ENCODE data around the gene AIRE. TPM values are rescaled to one million over a fixed set of nuclear protein-coding genes. Genes with fewer than 3 reads are reported as not detected.
A peak's percentile ranks its signal among the peaks of the same experiment; 100 is the strongest.

The AIRE gene
- total and polyA plus RNA-seq, 4 donors = 0.05 TPM; not detected in 3

DNA sequence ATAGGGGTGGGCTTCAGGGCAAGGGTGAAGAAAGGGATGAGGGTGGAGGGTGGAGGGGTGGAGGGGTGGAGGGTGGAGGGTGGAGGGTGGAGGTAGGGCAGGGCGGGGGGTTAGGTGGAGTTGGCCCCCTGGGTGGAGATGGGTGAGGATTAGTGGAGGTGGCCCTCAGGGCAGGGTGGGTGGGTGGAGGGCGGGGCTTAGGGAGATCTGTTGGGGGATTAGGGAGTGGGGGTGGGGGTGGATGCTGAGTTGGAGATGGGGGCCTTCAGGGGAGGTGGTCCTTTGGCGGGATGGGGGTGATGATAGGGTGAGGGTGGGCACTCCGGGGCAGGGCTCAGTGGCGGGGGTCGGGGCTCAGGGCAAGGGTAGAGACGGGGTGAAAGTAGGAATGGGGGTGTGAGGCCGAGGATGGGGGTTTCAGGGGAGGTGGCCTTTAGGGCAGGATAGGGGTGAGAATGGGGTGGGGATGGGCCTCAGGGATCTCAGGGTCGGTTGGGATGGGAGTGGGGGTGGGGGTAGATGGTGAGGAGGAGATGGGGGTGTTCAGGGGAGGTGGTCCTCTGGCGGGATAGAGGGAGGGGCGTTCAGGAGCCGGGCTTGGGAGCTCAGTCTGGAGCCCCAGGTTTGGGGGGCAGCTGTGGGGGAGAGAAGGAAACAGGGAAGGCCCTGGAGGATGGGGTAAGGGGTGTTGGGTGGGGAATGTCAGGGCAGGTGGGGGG, 23.2 kb upstream of the AIRE start:
- DNase-seq (ENCODE audit: low spot score) = no peak
- H3K9ac ChIP-seq (ENCODE audit: low read depth in 1 of 2, low read length in 2 of 2) = no peak overlapping the region
- 87% methylated on average over 12 of the region's 12 CpGs for WGBS

DNA sequence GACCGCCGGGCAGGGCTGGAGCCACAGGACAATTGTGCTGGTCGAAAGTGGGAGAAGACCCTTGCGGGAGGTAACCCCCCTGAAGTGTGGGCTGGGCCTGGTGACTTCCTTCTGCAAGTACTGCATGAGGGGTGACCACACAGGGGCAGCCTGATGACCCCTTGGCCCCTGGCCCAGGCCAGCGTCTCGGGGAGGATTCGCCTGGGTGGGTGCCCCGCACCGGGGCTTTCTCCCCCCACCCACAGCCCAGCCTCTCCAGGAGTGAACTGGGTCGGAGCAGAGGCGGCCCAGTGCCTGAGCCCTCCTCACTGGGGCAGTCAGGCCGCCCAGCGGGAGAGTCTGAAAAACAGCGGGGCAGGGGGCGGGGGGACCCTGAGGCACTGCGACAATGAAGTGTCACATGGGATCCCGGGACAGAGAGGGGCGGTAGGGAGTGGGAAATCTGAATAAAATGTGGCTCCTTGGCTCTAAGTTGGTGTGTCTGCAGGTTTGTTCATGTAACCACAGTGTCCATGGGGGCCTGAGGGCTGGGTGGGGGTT, 22.4 kb upstream of the AIRE start:
- Histone ChIP-seq H3K9ac (ENCODE audit: low read depth in 1 of 2, low read length in 2 of 2) (no peak overlapping the region), H3K4me1 (ENCODE audit: control insufficient read depth in 4 of 4, insufficient read depth in 4 of 4, low read length in 3 of 4) (no peaks in the 10 kb centered on the region), H3K27me3 (ENCODE audit: control insufficient read depth in 4 of 4, insufficient read depth in 4 of 4, low read length in 3 of 4) (no peaks in the 10 kb centered on the region), H3K36me3 (ENCODE audit: control insufficient read depth in 4 of 4, insufficient read depth in 3 of 4, low read depth in 1 of 4, low read length in 3 of 4) (no peaks in the 10 kb centered on the region), H3K27ac (ENCODE audit: low read depth in 1 of 2, low read length in 2 of 2) (no peak overlapping the region), H3K4me3 (ENCODE audit: low read depth in 1 of 3, low read length in 3 of 3) (no peak overlapping the region), H3K9me3 (ENCODE audit: control insufficient read depth in 4 of 4, low read length in 3 of 4) (no peaks in the 10 kb centered on the region)
- DNase-seq (ENCODE audit: low spot score) = peak; percentile 30
- no peak for TF ChIP-seq JUND (IDR thresholded peaks at IDR 0.05)
- no peak for TF ChIP-seq FOXA2 (IDR thresholded peaks at IDR 0.05)
- no peak for TF ChIP-seq RAD21 (IDR thresholded peaks at IDR 0.05)
- no peak for TF ChIP-seq ZBTB33 (IDR thresholded peaks at IDR 0.05)
- TF ChIP-seq, protein P1, sequence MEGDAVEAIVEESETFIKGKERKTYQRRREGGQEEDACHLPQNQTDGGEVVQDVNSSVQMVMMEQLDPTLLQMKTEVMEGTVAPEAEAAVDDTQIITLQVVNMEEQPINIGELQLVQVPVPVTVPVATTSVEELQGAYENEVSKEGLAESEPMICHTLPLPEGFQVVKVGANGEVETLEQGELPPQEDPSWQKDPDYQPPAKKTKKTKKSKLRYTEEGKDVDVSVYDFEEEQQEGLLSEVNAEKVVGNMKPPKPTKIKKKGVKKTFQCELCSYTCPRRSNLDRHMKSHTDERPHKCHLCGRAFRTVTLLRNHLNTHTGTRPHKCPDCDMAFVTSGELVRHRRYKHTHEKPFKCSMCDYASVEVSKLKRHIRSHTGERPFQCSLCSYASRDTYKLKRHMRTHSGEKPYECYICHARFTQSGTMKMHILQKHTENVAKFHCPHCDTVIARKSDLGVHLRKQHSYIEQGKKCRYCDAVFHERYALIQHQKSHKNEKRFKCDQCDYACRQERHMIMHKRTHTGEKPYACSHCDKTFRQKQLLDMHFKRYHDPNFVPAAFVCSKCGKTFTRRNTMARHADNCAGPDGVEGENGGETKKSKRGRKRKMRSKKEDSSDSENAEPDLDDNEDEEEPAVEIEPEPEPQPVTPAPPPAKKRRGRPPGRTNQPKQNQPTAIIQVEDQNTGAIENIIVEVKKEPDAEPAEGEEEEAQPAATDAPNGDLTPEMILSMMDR (IDR thresholded peaks at IDR 0.05; ENCODE audit: low read depth, low read length, missing input control) = no peak
- TF ChIP-seq GABPA (IDR thresholded peaks at IDR 0.05 in 1 of 2, conservative IDR thresholded peaks at IDR 0.05 in 1 of 2) = no peak
- TF ChIP-seq, protein P2, sequence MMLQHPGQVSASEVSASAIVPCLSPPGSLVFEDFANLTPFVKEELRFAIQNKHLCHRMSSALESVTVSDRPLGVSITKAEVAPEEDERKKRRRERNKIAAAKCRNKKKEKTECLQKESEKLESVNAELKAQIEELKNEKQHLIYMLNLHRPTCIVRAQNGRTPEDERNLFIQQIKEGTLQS (IDR thresholded peaks at IDR 0.05) = no peak
- TF ChIP-seq HNF4A (conservative IDR thresholded peaks at IDR 0.05) = no peak
- no peak for TF ChIP-seq YY1 (IDR thresholded peaks at IDR 0.05)
- no peak for TF ChIP-seq FOXA1 (IDR thresholded peaks at IDR 0.05)
- no peak for TF ChIP-seq RXRA (IDR thresholded peaks at IDR 0.05)
- no peak for TF ChIP-seq EGR1 (IDR thresholded peaks at IDR 0.05; ENCODE audit: low read depth in 2 of 2)
- TF ChIP-seq REST (IDR thresholded peaks at IDR 0.05) = no peak
- no peak for TF ChIP-seq HNF4G (IDR thresholded peaks at IDR 0.05)
- TF ChIP-seq TAF1 (conservative IDR thresholded peaks at IDR 0.05) = no peak
- no peak for TF ChIP-seq SP1 (IDR thresholded peaks at IDR 0.05)
- WGBS = 82% methylated on average over 18 of the region's 18 CpGs

More for the DNA sequence above, 23.2 kb upstream of the AIRE start:
- TF ChIP-seq YY1 (IDR thresholded peaks at IDR 0.05) (no peak), EGR1 (IDR thresholded peaks at IDR 0.05; ENCODE audit: low read depth in 2 of 2) (no peak), FOXA1 (IDR thresholded peaks at IDR 0.05) (no peak)
- TF ChIP-seq, protein P3, sequence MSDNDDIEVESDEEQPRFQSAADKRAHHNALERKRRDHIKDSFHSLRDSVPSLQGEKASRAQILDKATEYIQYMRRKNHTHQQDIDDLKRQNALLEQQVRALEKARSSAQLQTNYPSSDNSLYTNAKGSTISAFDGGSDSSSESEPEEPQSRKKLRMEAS (IDR thresholded peaks at IDR 0.05) = no peak
- H3K4me3 ChIP-seq (ENCODE audit: low read depth in 1 of 3, low read length in 3 of 3) = no peak overlapping the region
- H3K27ac ChIP-seq (ENCODE audit: low read depth in 1 of 2, low read length in 2 of 2) = no peak overlapping the region
- H3K27me3 ChIP-seq (ENCODE audit: control insufficient read depth in 4 of 4, insufficient read depth in 4 of 4, low read length in 3 of 4) = no peaks in the 10 kb centered on the region
- no peaks in the 10 kb centered on the region for H3K36me3 ChIP-seq (ENCODE audit: control insufficient read depth in 4 of 4, insufficient read depth in 3 of 4, low read depth in 1 of 4, low read length in 3 of 4)
- no peaks in the 10 kb centered on the region for H3K9me3 ChIP-seq (ENCODE audit: control insufficient read depth in 4 of 4, low read length in 3 of 4)
- no peaks in the 10 kb centered on the region for H3K4me1 ChIP-seq (ENCODE audit: control insufficient read depth in 4 of 4, insufficient read depth in 4 of 4, low read length in 3 of 4)
